K562 (cell line): ENCODE results near the gene SORT1. TPM values are rescaled to one million over a fixed set of nuclear protein-coding genes. Genes with fewer than 3 reads are reported as not detected.

Experiments used
- BCLAF1 ChIP-seq, 2 experiments: fragments of 450-650 bp in 1 of 2; IDR thresholded peaks; 2 replicates each; pipeline ENCODE4 v1.6.1; 2011 to 2017; ENCODE audit warnings: low read depth in 2 of 2, antibody characterized with exemption in 1 of 2, borderline replicate concordance in 1 of 2, low read length in 1 of 2, mild to moderate bottlenecking in 1 of 2, mixed read lengths in 1 of 2; ENCODE audit not compliant: control insufficient read depth in 1 of 2
- CCAR2 ChIP-seq: fragments of 200-400 bp; formaldehyde crosslinking; IDR thresholded peaks from 2 replicates; pipeline ENCODE4 v1.6.1; 2017; ENCODE audit warnings: mild to moderate bottlenecking, low read depth, low read length
- CGGBP1 ChIP-seq: fragments of 250-450 bp; sonication (Bioruptor Pico); IDR thresholded peaks from 2 replicates; pipeline ENCODE4 v1.9.0; 2021; ENCODE audit warnings: mild to moderate bottlenecking
- CHD4 ChIP-seq: fragments of 200-600 bp; sonication (generic); IDR thresholded peaks from 3 replicates; pipeline ENCODE4 v1.6.1; 2012; ENCODE audit warnings: low read depth, mild to moderate bottlenecking, mixed read lengths, low read length, inconsistent platforms; ENCODE audit not compliant: insufficient read depth, insufficient replicate concordance, poor library complexity, severe bottlenecking
- EZH2 ChIP-seq: IDR thresholded peaks from 2 replicates; pipeline ENCODE4 v1.6.1; 2012; ENCODE audit warnings: low read depth, mild to moderate bottlenecking, inconsistent platforms, low read length, borderline replicate concordance
- PHF21A ChIP-seq: fragments of 450-650 bp; IDR thresholded peaks from 2 replicates; pipeline ENCODE4 v1.6.1; 2017; ENCODE audit warnings: low read depth, borderline replicate concordance
- SMARCB1 ChIP-seq: IDR thresholded peaks from 2 replicates; pipeline ENCODE4 v1.6.1; 2011; ENCODE audit warnings: improper control_type of control experiment, low read depth; ENCODE audit not compliant: insufficient read length
- STAG1 ChIP-seq: sonication (generic); formaldehyde crosslinking; IDR thresholded peaks from 2 replicates; pipeline ENCODE4 v1.5.0; 2020; ENCODE audit warnings: missing genetic modification reagents, borderline replicate concordance
- USF2 ChIP-seq: sonication (generic); formaldehyde crosslinking; IDR thresholded peaks from 2 replicates; pipeline ENCODE4 v1.5.0; 2020; ENCODE audit warnings: missing genetic modification reagents
- ZBTB40 ChIP-seq, 2 experiments: fragments of 450-650 bp in 1 of 2; sonication (generic) in 1 of 2; formaldehyde crosslinking in 1 of 2; IDR thresholded peaks; 2 replicates each; pipeline versions ENCODE4 v1.7.1 to v1.9.0; 2016 to 2022; ENCODE audit warnings: inconsistent platforms in 1 of 2, mild to moderate bottlenecking in 1 of 2, missing genetic modification reagents in 1 of 2
- ZNF586 ChIP-seq: fragments of 450-650 bp; formaldehyde crosslinking; conservative IDR thresholded peaks from 2 replicates; pipeline ENCODE4 v1.4.0; 2020; ENCODE audit warnings: mild to moderate bottlenecking, moderate library complexity
- polyA plus RNA-seq, 8 experiments: library from polyadenylated mRNA; depleted of rRNA in 4 of 8; stranded (reverse) in 5 of 8; unstranded in 3 of 8; fragments of >200 nt; fragmentation: Nextera tagmentation in 2 of 8; fragmentation: Illumina TruSeq in 1 of 8; extraction: Ambion mirVana in 2 of 8; extraction: Trizol in 1 of 8; gene quantifications; 2 replicates each; pipeline versions ENCODE4 v1.2.1 to v1.2.3, GENCODE V29; 2011 to 2014; ENCODE audit warnings: inconsistent platforms in 1 of 8, missing spikeins in 1 of 8
- total RNA-seq, 7 experiments: library from RNA; depleted of rRNA in 6 of 7; stranded (reverse); fragments of >200 nt in 6 of 7; fragmentation: Illumina TruSeq in 2 of 7; extraction: Trizol in 2 of 7; gene quantifications; 2 replicates each; pipeline versions ENCODE4 v1.2.1 to v1.2.3, GENCODE V29; 2011 to 2021; ENCODE audit warnings: low replicate concordance in 1 of 7

Gene SORT1
- total and polyA plus RNA-seq, 9 of the 15 experiments (the other 6 are each of a cell fraction or from before 2014, with no cell fraction given): 27.4 to 112 (median 65.0) TPM

- TF ChIP-seq CHD4 (no peak), PHF21A (no peak), USF2 (CRISPR knock-in tag) (no peak), ZNF586 (CRISPR knock-in tag) (no peak), SMARCB1 (no peak), ZBTB40 (IDR thresholded peaks at IDR 0.05) (peak; percentile 87), ZBTB40 (CRISPR knock-in tag; IDR thresholded peaks at IDR 0.05) (no peak), CCAR2 (no peak), CGGBP1 (CRISPR knock-in tag) (0 out of 2 replicates have a peak, but pooled peaks have one; percentile 19), STAG1 (CRISPR knock-in tag) (no peak), EZH2 (no peak), BCLAF1 (IDR thresholded peaks at IDR 0.05; ENCODE audit: borderline replicate concordance in 1 of 2, control insufficient read depth in 1 of 2, low read depth in 2 of 2, low read length in 1 of 2) (peak in 1 of 2 experiments; percentile 79; a peak in 1 of 4 replicates)
These were observed 114.6 kb downstream of the SORT1 start, which contains the start of gene PSRC1 (continued) for GRCh38 chr1:109282952-109283747.
